HG03378 (cell line): Measurements from ENCODE around the gene GCC2.
"Not testable (repeated sequence)": the region's sequence is repeated elsewhere in the genome, so short reads cannot be mapped to it uniquely, and the experiment has no call there.

Experiments
- ATAC-seq: cut with Tn5 transposase; IDR thresholded peaks from one replicate; pipeline ENCODE4 v1.9.1; 2021; ENCODE audit warnings: mild to moderate bottlenecking, moderate library complexity; ENCODE audit not compliant: unreplicated experiment

The GCC2 gene

GRCh38 chr2:108524688-108525087 lies 75.7 kb downstream of the GCC2 start:
- ATAC-seq = not testable (repeated sequence)

GRCh38 chr2:108525258-108525657 lies 76.3 kb downstream of the GCC2 start:
- ATAC-seq = not testable (repeated sequence)

- no peak for ATAC-seq
Observed at GRCh38 chr2:108531674-108532055, 82.7 kb downstream of the GCC2 start.

DNA sequence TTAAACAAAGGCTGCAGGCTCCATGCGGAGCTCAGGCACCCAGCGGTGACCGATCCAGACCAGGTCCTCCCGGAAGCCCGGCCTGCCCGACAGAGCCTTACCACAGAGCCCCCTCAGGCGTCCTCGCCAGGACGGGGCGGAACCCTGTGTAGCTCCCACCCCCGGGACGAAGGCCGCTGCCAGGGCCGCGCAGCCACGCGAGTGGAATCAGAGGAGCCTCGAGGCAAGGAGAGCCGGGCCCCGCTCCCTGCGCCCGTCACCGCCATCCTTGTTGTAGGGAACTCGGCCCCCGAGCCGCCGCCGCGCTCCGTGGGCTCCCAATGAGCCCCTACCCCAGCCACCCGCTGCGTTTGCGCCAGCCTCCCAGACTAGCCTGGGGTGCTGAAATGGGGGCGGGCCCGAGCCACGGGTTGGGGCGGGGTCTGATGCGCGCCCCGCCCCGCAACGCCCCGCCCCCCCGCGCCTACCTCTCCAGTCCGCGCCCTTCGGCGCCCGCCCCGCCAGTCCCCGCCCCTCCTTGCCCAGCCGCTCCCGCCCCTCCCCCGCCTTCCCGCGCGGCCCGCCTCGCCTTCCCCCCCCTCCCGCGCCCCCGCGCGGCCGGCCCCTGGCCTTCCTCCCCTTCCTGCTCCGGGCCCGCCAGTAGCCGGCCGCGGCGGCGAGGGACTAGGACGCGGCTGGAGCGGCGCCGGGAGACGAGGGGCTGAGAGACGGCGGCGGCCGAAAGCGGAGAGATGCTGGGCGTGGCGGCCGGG lies 85.0 kb downstream of the GCC2 start, which contains the start of gene LIMS1:
LIMS1 (plus strand) TSS at position 639 of the 752 bp plus-strand sequence; CDS start at position 732, 93 bp downstream.
- peak; percentile 89 for ATAC-seq

GRCh38 chr2:108534584-108535356 lies 85.8 kb downstream of the GCC2 start:
- ATAC-seq = peak; percentile 26

GRCh38 chr2:108535357-108535631 lies 86.3 kb downstream of the GCC2 start:
- ATAC-seq = no peak

DNA sequence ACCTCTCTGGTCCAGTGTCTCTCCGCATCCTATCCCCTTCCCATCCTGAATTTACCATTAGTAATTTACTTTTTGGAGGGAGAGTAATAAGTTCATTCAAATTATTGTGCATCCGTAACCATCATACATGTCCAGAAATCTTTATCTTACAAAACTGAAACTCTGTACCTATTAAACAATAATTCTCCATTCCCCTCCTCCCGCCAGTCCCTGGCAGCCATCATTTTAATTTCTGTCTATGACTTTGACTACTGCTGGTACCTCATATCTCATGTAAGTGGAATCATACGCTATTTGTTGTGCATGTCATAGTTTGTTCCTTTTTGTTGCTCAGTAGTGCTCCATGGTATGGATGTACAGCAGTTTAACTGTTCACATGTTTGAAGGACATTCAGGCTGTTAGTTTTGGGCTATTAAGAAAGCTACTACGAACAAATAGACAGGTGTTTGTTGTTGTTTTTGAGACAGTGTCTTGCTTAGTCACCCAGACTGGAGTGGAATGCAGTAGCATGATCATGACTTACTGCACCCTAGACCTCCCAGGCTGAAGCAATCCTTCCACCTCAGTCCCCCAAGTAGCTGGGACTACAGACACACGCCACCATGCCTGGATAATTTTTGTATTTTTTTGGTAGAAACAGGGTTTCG lies 87.3 kb downstream of the GCC2 start:
- no peak for ATAC-seq

GRCh38 chr2:108536911-108537310 lies 87.9 kb downstream of the GCC2 start:
- ATAC-seq = no peak

DNA sequence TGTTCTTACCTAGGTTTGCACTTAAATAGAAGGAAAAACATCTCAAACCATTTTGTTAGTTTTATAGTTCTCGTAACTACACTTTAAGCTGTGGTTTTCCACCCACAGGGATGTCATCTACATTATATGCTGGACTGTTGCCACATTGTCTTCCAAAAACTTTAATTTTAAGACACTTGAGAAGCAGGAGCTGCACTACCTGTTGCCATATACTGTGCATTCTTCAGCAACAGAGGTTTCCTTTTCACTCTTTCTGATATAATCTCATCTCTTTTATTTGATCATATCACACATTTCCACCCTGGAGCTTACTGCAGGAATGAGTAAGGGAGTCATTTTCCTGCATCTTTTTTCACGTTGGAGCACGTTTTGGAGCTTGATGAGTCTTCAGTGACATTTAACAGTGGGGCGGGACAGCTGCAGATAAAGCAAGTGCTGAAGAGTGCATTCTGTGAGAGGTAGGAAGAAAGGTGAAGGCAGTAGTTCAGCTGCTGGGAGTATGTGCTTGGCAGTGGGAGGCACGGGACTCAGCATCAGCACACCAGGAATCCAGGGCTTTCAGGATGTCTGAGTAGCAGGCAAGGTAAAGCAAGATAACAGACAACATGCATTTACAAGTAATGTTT lies 89.1 kb downstream of the GCC2 start:
- no peak for ATAC-seq

DNA sequence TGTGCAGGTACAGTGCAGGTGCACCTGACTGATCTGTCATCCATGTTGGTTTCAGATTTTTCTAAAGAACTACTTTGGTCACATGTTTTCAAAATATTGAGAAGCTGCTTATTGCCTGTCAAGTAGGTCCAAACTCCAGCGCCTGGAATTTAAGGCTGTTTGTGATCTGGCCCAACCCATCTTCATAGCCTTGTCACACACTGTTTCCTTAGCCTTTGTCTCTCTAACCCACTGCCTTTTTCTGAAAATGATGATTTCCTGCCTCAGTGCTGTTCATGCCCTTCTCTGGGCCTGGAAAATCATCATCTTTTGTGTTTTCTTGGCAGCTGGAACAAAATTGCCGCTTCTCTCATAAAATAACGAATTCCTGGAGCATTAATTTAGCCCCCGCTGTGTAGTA lies 92.4 kb downstream of the GCC2 start:
- no peak for ATAC-seq

DNA sequence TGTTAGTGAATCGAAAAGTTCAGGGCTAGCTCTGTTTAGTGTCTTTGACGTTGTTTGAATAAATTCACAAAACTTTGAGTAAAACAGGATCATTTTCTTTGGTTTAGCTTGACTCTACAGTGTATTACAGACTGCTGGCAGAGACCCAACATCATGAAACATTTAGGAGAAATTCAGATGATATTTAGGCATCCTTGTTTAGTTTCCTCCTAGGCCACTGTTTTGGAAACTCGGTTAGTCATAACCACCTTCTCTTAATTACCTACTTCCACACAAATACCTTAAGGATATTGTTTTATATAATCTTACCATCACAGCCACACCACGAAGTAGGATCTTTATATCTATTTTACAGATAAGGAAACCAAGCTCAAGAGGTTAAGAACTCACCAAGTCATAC lies 93.1 kb downstream of the GCC2 start:
- ATAC-seq = no peak

DNA sequence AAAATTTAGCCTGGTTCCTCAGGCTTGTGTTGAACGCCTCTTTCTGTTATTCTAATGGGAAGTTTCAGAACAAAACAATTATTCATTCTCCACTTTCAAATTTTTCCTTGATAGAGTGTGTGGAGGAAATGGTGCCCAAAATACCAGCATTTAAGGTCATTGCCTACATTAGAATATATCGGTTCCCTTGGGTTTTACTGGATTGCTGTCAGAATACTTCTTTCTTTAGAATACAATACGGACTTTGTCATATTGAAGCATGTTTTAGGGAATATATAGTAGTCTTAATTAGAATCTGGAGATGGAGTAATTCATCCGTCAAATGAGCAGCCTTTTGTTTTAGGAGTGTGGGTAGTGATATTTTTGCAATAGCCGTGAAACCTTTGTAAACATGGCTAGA lies 98.6 kb downstream of the GCC2 start:
- no peak for ATAC-seq

- ATAC-seq = no peak
Observed at GRCh38 chr2:108548208-108549003, 99.4 kb downstream of the GCC2 start.

DNA sequence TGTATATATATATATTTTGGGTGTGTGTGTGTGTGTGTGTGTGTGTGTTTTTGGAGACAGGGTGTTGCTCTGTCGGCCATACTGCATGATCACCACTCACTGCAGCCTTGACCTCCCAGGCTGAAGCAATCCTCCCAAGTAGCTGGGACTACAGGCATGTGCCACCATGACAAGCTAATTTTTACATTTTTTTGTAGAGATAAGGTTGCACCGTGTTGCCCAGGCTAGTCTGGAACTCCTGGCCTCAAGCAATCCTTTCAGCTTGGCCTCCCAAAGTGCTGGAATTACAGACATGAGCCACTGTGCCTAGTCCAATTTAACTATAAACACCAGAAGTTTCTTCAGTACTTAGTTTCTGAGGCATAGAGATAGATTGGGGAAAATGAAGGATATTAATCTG lies 103.6 kb downstream of the GCC2 start:
- no peak for ATAC-seq

DNA sequence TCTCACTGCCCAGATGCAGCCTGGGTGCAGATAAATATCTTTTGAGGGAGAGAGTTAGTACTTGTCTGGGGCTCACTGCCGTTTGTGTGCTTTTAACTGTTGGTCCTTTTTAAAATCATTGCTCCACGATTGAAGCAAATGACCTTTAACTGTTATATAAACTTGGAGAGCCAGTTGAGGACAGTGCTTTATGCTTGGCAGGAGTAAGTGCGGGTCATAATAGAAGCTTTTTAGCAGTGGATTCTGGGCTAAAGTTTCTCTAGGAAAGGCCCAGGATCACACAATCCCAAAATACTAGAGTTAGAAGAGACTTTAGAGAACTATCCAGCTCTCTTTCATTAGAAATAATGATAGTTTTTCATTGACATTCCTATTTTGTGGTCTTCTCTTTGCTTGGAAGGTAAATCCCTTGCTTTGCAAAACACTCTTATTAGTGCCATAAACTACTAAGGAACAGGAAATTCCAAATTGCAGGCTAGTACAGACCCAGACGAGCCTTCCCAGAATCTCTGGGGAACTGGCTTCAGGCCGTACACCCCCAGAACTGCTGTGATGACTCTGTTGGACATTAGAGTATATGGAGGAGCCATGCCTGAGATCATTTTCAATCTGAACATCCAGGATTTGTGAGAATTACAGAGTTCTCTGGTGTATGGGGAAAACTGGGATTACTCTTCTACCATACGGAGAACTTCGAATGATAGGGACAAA lies 104.4 kb downstream of the GCC2 start:
- no peak for ATAC-seq

GRCh38 chr2:108554528-108554927 lies 105.5 kb downstream of the GCC2 start:
- ATAC-seq = no peak

- ATAC-seq = no peak
Observed at GRCh38 chr2:108555572-108555971, 106.6 kb downstream of the GCC2 start.

DNA sequence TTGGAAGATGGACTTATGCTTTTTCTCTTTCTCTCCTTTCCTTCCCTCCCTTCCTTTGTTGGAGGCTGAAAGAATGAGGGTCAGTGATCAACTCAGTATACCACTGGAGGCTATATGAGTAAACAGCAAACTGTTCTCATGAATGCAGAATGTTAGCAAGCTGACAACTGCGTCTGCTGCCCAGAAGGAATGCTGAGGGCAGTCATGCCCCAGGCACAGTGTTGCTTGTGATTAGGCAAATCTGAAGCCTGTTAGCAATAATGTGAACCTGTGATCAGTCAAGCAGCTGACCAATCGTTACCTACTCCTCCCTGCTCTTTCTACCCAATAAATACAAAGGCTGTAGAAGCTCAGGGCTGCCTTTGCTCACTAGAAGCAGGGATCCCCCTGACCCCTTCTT lies 107.6 kb downstream of the GCC2 start:
- not testable (repeated sequence) for ATAC-seq
